ENCODE data around the gene SH2D7.

SH2D7 gene

DNA sequence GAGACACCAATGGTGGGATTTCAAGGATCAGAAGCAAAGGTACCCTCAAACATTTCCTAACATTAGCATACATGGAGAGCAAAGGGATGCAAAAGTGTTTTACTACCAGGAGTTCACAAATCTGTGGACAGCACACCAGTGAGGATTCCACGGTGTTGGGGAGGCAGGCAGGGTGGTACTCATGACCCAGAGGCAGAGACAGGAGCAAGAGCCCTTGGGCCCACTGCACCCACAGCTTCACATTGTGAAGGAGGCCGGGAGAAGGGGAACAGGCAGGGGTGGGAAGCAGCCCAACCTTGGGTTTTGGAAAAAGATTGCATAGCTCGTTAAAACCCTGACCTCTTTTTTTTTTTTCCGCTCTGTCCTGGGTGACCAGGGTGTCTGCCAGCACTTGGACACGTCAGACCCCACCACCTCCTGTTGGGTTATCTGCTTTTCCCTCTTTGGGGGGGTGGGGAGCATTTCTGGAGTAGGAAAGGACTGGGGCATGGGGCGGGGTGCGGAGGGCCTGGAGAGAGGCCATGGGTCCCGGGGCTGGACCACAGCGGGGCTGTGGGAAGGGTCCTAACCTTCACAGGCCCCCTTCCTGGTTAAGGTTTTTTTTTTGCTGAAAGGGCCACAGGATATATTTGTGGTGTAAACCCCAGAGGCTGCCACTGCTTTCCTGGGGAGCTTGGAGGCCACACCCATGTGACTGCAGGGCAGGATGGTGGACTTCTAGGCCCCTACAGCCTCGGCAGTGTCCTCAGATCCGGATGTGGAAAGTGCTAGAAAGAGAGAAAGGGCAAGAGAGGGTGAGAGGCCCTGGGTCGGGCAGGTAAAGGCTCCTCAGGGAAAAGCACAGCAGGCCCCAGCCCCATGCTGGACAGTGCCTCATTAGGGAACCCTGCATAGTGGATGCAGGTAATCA, 12.5 kb downstream of the SH2D7 start:
- no peak for DNase-seq (ENCODE audit: low spot score)

DNA sequence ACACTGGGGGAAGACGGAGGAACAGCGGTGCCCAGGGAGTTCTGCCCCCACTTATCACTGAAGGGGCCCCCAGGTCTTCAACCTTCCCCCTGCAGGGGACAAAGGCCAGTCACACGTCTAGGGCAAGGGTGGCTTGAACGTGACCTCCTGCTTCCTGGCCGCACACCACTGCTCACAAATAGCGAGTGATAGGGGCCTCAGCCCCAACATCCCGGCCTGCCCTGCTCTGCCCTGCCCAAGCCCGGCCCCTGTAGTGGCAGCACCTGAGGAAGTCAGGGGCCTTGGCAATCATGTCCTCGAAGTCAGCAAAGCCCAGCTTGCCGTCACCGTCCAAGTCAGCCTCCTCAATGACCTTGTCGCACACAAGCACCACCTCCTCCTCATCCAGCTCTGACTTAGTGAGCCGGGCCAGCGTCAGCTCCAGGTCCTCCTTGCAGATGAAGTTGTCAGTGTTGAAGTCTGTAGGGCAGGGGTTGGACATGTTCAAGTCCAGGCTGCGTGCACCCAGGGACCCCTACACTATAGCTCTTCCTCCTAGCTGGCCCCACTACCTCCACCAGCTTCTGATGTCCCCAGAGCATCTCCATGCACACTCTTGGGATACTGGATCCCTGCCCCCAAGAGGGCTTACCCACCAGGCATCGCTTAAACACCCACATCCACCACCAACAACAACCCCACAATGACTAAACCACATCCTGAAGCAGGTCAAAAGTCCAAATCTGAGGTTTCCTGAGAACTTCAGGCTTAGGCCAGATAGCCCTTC, 13.3 kb downstream of the SH2D7 start:
- no peak for DNase-seq (ENCODE audit: low spot score)

DNA sequence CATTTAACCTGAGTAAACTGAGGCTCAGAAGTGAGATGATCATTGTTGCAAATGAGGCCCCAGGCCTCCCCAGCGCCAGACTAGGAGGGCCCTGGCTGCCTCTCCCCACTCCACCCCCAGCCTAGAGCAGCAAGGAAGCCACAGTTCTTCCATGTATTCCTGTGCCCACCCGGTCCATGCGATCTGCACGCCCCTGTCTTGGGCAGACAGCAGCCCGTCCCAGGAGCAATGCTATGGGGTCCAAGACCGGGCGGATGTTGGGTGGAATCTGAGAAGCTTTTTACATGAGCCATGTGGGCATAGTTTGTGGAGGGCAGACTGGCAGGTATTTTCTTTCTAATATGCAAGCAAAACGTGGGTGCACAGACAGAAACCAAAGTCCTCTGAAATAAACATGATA, 15.1 kb downstream of the SH2D7 start:
- no peak for DNase-seq (ENCODE audit: low spot score)

DNA sequence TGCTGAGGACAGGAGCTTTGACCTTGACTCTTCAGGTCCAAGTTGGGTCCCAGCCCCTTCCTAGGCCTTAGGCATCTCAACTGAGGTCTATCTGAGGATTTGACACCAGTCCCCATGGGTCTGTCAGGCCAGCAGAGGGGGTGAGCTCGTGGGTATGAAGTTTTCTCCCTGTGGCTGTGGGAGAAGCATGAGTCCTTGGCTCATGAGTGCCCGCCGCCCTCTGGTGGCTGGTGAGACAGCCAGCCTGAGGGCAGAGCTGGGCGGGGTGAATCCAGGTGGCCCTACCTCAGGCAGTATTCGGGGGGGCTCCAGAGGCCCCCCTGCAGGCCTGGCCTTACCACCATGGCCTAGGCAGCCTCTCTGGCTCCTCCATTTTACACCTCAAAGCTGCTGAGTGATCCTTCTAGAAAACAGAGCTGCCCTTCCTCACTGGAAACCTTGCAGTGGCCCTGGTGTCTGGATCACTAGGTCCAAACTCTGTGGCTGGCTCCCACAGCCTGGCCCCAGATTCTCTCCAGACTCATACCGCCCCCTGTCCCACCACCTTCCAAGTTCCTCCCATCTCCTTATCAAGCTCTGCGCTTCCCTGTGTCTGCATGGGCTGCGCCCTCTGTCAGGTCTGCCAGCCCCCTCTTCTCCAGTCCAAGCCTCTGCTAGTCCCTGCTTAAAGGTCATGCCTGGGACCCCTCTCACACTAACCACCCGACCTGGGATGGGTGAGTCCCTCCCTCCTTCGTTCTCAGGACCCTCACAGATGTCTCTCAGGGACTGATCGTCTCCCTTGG, 16.1 kb downstream of the SH2D7 start:
- peak; percentile 45 for DNase-seq (ENCODE audit: low spot score)

DNA sequence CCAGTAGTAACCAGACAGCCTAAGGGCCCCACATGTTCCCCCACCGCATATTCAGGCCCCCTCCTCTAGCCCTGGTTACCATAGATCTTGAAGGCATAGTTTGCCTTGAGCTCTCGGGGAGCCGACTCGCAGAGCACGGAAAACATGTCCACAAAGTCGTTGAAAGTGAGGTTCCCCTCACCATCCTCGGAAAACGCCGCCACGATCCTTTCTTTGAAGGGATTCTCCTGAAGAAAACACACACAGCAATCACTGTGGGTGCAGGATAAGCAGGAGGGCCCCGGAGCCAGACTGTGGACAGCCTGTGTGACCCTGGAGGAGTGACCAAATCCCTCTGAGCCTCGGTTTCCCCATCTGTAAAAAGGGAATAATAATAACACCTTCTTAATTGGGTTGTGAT, 16.8 kb downstream of the SH2D7 start:
- DNase-seq (ENCODE audit: low spot score) = no peak

DNA sequence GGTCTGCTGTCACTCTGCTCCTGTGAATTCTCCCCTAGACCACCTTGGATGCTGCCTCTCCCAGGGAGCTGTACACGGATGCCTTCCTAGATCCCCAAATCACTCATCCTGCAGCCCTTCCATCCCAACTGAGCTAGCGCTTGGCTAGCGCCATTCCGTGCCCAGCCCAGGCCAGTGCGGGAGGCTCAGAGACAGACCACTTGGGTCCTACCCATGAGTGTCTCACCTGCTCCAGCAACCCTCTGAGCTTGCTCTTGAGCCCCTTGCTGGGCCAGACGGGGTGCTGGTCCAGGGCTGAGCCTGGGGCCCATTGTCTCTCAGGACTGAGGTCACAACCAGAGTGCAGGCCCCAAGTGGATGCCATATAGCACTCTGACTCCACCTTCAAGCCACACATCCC, 17.7 kb downstream of the SH2D7 start:
- no peak for DNase-seq (ENCODE audit: low spot score)

DNA sequence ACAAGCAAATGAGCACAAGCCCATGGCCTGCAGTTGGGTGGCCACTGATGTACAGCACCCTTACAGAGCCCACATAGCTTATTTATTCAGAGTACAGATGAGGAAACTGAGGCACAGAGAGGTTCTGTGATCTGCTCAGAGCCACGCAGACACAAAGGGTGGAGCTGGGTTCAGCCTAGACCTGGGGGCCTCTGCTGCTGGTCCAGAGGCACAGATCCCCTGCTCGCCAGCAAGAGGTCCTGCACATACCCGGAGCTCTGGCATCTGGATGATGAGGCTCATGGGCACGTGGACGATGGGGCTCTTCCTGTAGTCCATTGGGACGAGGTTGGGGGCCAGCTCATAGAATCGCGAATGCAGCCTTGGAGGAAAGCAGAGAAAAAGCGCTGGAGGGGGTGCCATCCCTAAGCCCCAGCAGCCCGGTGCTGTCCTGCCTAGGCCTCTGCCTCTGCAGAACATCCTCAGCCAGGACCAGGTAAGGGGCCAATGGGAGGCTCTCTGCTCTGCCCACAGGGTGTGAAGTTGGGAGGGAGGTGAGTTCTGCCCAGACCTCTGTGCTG, 18.6 kb downstream of the SH2D7 start:
- no peak for DNase-seq (ENCODE audit: low spot score)

DNA sequence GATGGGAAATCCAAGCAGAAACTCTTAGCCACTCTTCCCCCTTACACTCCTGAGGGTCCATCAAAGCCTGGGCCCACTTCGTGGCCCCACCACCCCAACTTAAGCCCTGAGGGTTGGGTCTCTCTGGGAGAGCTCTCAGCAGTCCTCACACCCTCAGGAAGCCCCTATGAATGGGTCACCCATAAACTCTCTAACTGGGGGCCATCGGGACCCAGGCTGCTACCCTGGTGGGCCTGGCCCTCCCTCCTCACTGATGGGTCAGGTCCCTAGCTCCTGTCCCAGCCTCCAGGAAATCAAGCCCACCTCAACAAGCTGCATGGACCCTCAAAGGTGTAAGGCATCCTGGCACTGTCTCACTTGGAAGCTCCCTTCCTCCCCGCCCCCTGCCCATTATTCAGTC, 19.4 kb downstream of the SH2D7 start:
- no peak for DNase-seq (ENCODE audit: low spot score)

DNA sequence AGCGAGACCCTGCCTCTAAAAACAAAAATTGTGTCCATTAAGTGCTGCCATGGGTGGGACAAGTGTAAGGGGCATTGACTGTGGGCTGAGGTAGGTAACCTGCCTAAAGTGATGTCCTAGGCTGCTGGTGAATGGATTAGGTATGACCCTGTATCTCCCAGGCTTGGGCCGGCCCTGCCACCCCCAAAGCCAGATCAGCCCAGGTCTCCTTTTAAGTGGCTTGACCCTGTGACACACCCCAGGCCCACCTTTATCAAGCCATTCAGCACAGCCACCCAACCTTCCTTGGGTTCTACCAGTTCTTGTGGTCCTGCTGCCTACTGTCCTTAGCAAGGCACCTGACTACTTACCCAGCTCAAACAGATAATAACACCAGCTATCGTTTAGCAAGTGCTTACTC, 20.2 kb downstream of the SH2D7 start:
- no peak for DNase-seq (ENCODE audit: low spot score)

DNA sequence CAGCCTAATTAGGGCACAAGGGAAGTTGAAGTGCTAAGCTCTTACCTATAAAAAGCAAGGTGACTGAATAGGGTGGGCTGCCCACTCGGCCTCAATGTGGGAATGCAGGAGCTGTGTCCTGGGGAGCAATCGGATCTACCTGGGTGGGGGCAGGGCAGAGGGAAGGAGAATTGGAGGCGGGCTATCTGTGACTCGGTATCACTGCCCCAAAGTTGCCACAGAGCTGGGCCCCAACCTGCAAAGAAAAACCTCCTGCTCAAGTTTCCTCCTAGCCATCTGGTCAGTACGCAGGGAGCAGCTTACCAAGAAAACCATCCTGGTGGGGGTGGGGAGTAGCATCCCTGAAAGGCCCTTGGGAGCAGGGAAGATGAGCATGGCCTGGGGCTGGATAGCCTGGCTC, 28.2 kb downstream of the SH2D7 start:
- no peak for DNase-seq (ENCODE audit: low spot score)

DNA sequence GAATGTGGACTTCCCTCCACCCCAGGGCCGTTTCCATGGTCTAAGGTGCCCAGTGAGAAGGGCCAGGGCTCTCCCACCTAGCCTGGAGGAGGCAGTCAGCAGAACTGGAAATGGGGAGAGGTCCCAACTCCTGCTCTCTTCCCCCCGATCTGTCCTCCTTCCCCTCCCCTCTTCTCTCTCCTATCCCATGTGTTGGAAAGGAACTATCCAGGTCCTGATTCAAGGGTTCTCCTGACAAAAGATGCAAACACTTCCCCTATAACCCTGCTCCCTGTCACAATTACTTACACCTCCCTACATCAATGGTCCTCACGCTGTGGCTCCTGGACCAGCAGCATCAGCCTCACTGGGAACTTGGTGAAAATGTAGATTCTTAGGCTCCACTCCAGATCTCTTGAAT, 32.9 kb downstream of the SH2D7 start:
- DNase-seq (ENCODE audit: low spot score) = no peak

DNA sequence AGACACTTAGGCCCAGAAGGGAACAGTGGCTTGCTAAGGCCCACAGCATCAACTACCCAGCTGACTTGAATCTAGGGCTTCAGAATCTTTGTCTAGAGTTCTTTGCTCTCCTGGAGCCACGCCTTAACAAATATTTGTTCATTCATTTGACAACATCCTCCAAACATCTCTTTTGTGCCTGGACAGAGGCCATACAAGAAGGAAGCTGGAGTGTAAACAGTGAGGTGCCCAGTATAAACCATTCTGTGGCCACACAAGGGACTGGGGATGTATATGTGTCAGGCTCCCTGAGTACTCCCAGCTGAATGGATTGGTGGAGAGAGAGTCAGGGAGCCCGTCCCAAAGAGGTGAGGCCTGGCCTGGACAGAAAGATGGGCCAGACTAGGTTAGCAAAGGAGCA, 35.5 kb downstream of the SH2D7 start:
- DNase-seq (ENCODE audit: low spot score) = no peak

DNA sequence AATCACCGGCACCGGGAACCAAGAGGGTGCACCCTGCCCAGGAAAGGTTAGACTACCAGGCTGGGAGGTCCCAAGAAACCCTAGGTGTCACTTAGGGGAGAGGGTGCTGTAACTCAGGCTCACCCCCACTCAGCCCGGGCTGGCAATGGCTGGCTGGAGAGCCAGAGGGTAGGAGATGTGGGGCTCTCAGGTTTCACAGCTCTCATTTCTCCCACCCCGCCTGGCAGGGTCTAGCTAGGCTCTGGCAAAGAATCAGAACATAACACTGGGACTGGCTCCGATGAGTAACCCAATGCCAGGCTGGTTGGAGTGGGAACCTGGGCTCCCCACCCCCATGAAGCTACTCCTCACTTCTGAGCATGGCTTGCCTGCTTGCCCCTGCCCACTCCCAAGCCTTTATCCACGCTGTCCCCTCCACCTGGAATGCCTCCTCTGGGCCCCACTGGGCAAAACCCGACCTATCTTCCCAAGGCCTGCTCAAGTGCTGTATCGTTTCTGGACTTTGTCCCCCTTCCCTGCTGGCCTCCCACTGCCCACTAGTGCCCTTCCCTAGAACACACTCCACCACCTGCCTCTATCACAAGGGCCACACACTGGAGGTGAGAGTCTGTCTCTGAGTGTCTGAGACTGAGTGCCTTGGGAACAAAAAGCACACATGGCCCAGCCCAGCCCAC, 36.9 kb downstream of the SH2D7 start:
- no peak for DNase-seq (ENCODE audit: low spot score)

DNA sequence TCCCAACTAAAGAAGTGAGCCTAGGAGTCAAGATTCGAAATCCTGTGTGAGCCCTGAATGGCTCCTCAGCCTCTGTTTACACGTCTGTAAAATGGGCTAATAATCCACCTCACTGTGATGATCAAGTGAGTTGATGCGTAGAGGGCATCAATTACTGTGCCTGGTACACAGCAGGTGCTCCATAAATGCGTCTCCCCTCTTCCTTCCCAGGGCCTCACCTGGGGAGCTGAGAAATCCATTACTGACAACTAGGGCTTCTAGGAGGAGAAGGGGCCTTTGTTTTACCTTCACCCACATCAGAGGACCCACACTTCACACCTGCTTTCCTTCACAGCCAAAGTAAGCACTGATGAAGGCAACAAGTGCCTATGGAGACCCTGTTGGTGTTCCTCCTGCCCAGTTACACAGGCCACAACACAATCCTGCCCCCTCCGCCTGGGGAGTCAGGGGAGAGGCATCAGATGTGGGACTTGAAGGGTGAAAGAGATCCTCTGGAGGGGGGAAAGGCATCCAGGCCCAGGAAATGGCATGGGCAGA, 37.5 kb downstream of the SH2D7 start:
- DNase-seq (ENCODE audit: low spot score) = no peak

DNA sequence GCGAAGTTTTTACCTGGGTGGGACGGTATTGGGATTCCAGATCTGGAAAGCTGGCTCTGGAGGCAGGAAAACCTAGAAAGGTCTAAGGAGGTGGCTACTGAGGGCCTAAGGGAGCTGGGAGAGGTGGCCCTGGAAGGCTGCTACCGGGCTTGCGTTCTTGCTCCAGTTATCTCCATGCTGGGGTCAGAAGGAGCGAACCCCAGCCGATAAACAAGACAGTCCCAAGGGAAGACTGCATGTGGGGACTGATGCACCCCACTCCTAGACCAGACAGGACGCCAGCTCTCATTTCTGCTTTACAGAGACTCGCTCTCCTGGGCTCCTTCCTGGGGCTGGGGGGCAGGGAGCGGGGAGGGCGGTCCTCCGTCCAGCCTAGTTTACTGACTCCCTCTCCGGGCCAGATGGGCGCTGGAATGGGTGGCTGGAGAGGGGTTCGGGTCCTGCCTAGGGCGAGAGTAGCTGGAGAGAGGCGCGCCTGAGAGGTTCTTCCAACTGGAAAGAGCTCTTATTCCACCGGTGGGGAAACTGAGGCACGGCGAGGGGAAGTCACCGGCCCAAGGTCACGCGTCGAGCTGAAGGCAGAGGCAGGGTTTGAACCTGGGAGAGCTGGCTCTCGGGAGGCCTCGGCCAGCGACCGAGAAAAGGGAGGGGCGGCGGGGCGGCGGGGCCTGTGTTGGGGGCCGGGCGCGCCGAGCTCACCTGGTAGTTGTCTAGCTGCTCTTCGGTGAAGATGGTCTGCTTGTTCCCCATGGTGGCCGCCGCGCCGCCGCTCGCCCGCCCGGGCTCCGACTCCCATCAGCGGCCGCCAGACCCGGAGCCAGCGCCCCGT, 38.3 kb downstream of the SH2D7 start:
- no peak for DNase-seq (ENCODE audit: low spot score)

DNA sequence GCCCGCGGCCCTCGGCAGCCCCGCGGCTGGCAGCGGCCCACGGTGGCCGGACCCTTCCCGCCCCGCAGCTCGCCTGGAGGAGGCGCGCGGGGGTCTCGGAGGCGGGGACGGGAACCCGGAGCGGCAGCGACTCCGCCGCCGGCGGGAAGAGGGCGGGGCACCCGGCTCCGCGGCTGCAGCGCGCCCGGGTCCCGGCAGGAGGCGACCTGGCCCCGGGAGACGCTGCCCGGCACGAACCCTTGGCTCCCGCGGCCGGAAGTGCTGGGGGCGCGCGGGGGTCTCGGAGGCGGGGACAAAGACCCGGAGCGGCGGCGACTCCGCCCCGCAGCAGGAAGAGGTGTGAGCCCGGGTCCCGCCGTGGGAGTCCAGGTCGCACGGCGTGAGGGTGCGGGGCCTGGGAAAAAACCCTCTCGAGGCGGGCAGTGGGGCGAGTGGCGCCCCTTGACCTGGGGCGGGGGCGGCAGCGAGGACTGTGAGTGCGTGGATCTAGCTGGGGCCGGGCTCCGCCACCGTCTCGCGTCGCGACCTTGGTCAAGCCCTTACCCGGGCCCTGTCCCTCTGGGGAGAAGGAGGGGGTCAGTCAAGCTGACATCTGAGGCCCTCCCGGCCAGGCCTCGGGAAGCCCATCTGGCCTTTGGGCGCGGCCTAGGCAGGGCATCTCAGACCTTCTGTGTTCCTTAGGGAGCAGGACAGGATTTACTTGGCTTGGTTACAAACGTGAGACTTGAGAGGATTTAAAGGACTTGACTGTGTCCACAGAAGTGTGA, 39.1 kb downstream of the SH2D7 start, which contains the start of gene CIB2:
Gene CIB2, minus strand, starts transcription at position 151 of the 767 bp plus-strand sequence. CDS start 230 bp downstream, outside the sequence.
- peak; percentile 55 for DNase-seq (ENCODE audit: low spot score)

DNA sequence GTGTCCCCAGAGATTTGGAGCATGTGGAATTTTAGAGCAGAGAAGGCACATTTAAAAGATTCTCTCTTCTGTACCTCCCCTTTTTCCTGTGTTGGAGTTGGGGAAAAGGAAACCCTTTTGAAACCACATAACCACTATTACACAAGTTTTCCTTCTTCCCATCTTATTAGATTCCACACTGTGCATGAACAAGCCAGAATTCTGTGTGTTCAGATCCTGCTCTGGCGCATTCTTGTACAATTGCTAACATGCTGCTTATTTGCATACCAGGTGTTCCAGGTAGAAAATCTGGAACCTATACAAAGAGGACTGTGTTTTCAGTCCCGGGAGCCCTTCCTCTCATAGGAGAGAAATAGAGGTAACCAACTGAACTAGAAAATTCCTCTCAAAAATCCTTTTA, 41.4 kb downstream of the SH2D7 start:
- no peak for DNase-seq (ENCODE audit: low spot score)

DNA sequence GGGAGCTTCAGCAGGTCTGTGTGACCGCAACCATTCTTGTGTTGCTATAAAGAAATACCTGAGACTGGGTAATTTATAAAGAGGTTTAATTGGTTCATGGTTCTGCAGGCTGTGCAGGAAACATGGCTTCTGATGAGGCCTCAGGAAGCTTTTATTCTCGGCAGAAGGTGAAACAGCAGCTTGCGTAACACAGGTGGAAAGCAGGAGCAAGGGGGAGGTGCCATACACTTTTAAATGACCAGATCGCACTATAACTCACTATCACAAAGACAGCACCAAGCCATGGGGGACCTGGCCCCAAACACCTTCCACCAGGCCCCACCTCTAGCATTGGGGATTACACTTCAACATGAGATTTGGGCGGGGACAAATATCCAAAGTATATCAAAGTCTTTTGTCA, 47.2 kb downstream of the SH2D7 start:
- DNase-seq (ENCODE audit: low spot score) = no peak

DNA sequence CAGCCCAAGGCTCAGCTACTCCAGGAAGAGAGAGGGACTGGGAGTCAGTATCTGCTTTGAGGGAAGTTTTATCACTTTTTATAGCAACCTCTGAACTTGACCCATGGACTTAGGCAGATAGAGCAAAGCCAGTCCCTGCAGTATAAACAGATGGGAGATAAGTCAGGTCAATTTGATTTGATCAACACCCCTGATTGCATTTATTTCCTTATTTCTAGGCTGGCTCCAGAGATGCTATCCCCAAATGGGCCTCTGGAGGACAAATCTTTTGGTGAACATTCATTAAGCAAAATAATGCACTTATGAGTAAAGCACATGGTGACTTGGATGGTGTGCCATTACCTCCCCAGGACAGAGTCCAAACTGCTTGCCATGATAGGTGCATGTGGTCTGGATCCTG, 47.9 kb downstream of the SH2D7 start:
- DNase-seq (ENCODE audit: low spot score) = no peak

DNA sequence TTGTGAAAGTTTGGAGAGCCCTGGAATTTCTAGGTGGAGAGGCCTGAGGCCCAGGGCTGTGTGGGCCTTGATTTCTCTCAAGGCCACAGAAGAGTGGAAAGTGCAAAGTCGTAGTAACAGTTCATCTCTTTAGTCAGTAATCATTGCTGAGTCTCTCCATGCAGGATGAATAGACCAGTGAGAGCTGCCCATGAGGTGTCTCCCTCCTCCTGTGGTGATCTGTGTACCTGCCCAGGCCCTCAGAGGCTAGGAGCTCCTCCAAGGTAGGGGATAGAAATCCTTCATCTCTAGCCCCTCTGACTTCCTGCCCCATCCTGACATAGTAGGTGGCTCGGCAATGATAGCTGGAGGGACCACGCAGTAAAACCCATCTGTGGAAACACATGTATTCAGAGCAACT, 50.0 kb downstream of the SH2D7 start:
- DNase-seq (ENCODE audit: low spot score) = no peak
